ENCODE data around the gene PTPN9.

DNA sequence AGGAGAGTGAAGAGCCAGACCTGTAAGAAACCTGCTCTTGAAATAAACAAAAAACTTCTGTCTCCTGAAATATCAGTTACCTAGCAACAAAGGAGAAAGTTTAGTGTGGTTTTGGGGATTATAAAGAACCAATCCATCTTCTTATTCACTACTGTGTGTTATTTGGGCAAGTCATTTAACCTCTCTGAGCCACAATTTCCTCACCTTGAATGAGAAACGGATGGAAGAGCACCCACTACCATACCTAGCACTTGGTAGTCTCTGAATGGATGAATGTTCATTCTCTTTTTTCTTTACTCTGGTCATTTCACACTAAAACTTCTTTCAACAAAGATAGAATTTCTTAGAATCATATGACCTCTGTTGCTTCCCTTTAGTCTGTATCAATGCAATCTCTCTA, 45.2 kb downstream of the PTPN9 start:
- TF ChIP-seq, protein P1, sequence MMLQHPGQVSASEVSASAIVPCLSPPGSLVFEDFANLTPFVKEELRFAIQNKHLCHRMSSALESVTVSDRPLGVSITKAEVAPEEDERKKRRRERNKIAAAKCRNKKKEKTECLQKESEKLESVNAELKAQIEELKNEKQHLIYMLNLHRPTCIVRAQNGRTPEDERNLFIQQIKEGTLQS (CRISPR knock-in tag; IDR thresholded peaks at IDR 0.05) = no peak
- TF ChIP-seq TCF7 (IDR thresholded peaks at IDR 0.05; ENCODE audit: low read depth) (no peak), ZNF350 (CRISPR knock-in tag; IDR thresholded peaks at IDR 0.05; ENCODE audit: borderline replicate concordance, low read depth) (no peak), GABPA (IDR thresholded peaks at IDR 0.05; ENCODE audit: low read depth, low read length) (no peak), GABPA (CRISPR knock-in tag; IDR thresholded peaks at IDR 0.05; ENCODE audit: low read depth) (no peak), POLR2AphosphoS5 (IDR thresholded peaks at IDR 0.05; ENCODE audit: low read depth, low read length) (no peak), NFYB (CRISPR knock-in tag; IDR thresholded peaks at IDR 0.05) (no peak)

Data from HepG2 (cell line).